ENCODE results near the gene WWP2.
"Not testable (repeated sequence)": the region's sequence is repeated elsewhere in the genome, so short reads cannot be mapped to it uniquely, and the experiment has no call there.

DNA sequence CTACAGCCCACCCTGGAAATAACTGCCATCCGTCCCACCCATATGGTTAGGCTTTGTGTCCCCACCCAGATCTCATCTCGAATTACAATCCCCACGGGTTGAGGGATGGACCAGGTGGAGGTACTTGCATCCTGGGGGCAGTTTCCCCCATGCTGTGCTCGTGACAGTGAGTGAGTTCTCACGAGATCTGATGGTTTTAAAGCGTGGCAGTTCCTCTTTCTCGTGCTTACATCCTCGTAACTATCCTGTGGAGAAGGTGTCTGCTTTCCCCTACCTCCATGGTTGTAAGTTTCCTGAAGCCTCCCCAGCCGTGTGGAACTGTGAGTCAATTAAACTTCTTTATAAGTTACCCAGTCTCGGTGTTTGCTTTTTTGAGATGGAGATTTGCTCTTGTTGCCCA lies 206.0 kb downstream of the WWP2 start:
- not testable (repeated sequence) for TF ChIP-seq CTCF (conservative IDR thresholded peaks at IDR 0.05); EZH2 (IDR thresholded peaks at IDR 0.05; ENCODE audit: low read depth)
